SK-N-DZ (cell line): Measurements from ENCODE around the gene ANKAR.
"Not testable (repeated sequence)": the region's sequence is repeated elsewhere in the genome, so short reads cannot be mapped to it uniquely, and the experiment has no call there.

Experiments
- DNase-seq: peaks from one replicate; pipeline ENCODE4 v3.0.0-alpha.2; 2015; ENCODE audit warnings: low spot score

ANKAR gene

DNA sequence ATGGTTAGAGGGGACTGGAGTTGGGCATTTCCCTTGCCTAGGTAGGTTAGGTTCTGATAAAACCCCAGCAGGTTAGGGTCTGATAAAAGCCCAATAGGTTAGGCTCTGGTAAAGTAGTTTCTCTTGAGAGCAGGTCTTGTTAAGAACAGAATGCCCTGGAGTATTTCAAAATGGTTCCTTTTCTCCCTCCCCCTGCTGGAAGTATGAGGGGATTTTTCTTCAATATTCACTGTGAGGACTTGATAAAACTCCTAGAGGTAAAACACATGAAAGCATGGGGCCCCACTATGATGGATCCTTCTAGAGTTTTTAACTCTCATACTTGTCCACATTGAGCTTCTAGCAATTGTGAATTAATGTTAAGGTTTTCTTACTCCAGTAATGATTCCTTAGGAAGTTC is 27.6 kb downstream of the ANKAR start:
- no peak for DNase-seq

DNA sequence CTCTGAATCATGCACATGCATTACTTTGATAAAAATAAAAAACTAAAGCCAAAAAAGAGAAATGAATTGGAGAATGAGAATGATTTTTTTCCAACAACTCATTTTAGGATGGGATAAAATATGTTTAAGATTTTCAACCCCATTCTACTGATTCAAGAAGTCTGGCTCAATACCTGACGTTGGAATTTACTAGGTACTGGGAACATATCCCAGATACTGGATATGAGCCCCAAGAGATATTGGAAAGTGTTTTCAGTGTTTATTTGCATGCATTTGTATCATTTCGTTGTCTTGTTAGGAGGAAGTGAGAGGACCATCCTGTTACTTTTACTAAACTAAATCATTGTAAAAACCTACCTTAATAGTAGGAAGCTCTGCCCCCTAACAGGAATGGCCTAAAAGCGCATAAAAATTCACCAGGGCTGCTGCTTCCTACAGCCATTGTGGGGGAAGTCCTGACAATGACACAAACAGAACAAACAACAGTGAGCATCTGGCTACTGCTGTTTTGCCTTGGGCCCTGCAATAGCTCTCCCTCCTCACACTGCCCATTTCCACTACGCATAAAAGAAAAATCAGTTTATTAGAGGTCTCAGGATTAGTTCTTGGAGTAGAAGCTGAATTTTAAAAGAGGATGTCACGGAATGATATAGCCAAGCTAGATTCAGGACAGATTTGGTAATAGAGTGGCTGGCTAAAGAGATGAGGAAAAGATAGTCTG is 35.2 kb downstream of the ANKAR start:
- no peak for DNase-seq

DNA sequence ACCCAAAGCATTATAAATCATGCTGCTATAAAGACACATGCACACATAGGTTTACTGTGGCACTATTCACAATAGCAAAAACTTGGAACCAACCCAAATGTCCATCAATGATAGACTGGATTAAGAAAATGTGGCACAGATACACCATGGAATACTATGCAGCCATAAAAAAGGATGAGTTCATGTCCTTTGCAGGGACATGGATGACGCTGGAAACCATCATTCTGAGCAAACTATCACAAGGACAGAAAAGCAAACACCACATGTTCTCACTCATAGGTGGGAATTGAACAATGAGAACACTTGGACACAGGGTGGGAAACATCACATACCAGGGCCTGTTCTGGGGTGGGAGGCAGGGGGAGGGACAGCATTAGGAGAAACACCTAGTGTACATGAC is 43.1 kb downstream of the ANKAR start:
- not testable (repeated sequence) for DNase-seq

DNA sequence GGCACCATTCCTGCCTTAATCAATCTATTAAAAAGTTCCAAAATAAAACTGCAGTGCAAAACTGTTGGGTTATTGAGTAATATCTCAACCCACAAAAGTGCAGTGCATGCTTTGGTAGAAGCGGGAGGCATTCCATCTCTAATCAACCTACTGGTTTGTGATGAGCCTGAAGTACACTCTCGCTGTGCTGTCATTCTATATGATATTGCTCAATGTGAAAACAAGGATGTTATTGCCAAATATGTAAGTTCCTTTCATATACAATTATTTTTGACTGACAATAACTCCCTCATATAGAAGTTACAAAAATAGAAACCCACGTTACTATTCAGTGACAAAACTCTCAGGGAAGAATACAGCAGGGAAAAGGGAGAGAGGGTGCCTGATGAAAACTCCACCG is 45.1 kb downstream of the ANKAR start:
- DNase-seq = no peak

DNA sequence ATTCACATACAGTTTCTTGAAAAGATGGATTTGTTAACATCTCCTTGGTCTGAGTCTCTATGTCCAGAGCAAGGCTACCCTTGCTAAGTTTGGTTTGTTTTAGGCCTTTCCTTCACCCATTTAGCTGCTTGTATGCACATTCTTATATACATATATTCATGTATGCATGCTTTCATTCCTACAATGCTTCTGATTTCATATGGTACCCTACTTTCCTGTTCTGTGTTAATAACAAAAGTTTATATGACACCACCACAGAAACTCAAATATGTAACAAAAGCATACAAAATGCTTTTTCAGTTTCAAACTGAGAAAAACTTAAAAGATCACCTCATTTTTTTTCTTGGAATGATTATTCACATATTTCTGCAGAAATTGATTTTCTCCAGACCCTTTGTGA is 48.7 kb downstream of the ANKAR start:
- no peak for DNase-seq
